DOHH2 (cell line): Measurements from ENCODE around the gene ROBO2.

Experiments
- H3F3A ChIP-seq: fragments of 200-600 bp; sonication (generic), shearing (Covaris generic); 2 replicates; pipeline ENCODE4 v1.6.0; 2016; ENCODE audit warnings: antibody characterized with exemption, mild to moderate bottlenecking; ENCODE audit not compliant: control insufficient read depth, insufficient read depth
- H3K27ac ChIP-seq: fragments of 200-600 bp; sonication (generic); 2 replicates; pipeline ENCODE4 v1.5.1; 2014; ENCODE audit warnings: low read depth, mild to moderate bottlenecking, low read length, moderate library complexity
- H3K27me3 ChIP-seq: fragments of 200-600 bp; sonication (generic); 2 replicates; pipeline ENCODE4 v1.6.1; 2014; ENCODE audit warnings: mild to moderate bottlenecking, low read length, mixed read lengths; ENCODE audit not compliant: control insufficient read depth
- H3K36me3 ChIP-seq: fragments of 200-600 bp; sonication (generic); 2 replicates; pipeline ENCODE4 v1.6.1; 2014; ENCODE audit warnings: mild to moderate bottlenecking, low read length, moderate library complexity, mixed read lengths; ENCODE audit not compliant: control insufficient read depth
- H3K4me1 ChIP-seq: fragments of 200-600 bp; sonication (generic); 2 replicates; pipeline ENCODE4 v1.6.1; 2014; ENCODE audit warnings: mild to moderate bottlenecking, low read length, mixed read lengths; ENCODE audit not compliant: control insufficient read depth
- H3K4me2 ChIP-seq: fragments of 200-600 bp; sonication (generic); 2 replicates; pipeline ENCODE4 v1.6.0; 2014; ENCODE audit warnings: mild to moderate bottlenecking, low read length, moderate library complexity
- H3K4me3 ChIP-seq: fragments of 200-600 bp; sonication (generic); 2 replicates; pipeline ENCODE4 v1.5.1; 2014; ENCODE audit warnings: mild to moderate bottlenecking, low read length, mixed read lengths
- H3K79me2 ChIP-seq: fragments of 200-600 bp; sonication (generic); 2 replicates; pipeline ENCODE4 v1.6.1; 2014; ENCODE audit warnings: mild to moderate bottlenecking, low read length, mixed read lengths; ENCODE audit not compliant: control insufficient read depth
- H3K9me2 ChIP-seq: fragments of 200-600 bp; sonication (generic); replicated peaks from 2 replicates; pipeline ENCODE4 v1.6.1; 2014; ENCODE audit warnings: mild to moderate bottlenecking, low read length, mixed read lengths; ENCODE audit not compliant: control insufficient read depth
- H3K9me3 ChIP-seq: fragments of 200-600 bp; sonication (generic); 2 replicates; pipeline ENCODE4 v1.6.1; 2014; ENCODE audit warnings: antibody characterized with exemption, low read length, mixed read lengths; ENCODE audit not compliant: control insufficient read depth, insufficient read depth
- H4K20me1 ChIP-seq: fragments of 200-600 bp; sonication (generic); 2 replicates; pipeline ENCODE4 v1.6.0; 2014; ENCODE audit warnings: low read depth, mild to moderate bottlenecking, antibody characterized with exemption, low read length, moderate library complexity; ENCODE audit not compliant: control insufficient read depth, insufficient read depth
- EZH2phosphoT487 ChIP-seq: fragments of 200-600 bp; sonication (generic); IDR thresholded peaks from 2 replicates; pipeline ENCODE4 v1.6.1; 2017; ENCODE audit warnings: borderline replicate concordance, mild to moderate bottlenecking, antibody characterized with exemption, low read length, moderate library complexity, mixed read lengths
- TF ChIP-seq, protein P1 (sequence below): fragments of 200-600 bp; sonication (generic); IDR thresholded peaks from one replicate; pipeline ENCODE4 v1.5.1; 2014; ENCODE audit warnings: antibody characterized with exemption, mild to moderate bottlenecking, low read depth, low read length; ENCODE audit not compliant: poor library complexity, severe bottlenecking

ROBO2 gene, protein sequence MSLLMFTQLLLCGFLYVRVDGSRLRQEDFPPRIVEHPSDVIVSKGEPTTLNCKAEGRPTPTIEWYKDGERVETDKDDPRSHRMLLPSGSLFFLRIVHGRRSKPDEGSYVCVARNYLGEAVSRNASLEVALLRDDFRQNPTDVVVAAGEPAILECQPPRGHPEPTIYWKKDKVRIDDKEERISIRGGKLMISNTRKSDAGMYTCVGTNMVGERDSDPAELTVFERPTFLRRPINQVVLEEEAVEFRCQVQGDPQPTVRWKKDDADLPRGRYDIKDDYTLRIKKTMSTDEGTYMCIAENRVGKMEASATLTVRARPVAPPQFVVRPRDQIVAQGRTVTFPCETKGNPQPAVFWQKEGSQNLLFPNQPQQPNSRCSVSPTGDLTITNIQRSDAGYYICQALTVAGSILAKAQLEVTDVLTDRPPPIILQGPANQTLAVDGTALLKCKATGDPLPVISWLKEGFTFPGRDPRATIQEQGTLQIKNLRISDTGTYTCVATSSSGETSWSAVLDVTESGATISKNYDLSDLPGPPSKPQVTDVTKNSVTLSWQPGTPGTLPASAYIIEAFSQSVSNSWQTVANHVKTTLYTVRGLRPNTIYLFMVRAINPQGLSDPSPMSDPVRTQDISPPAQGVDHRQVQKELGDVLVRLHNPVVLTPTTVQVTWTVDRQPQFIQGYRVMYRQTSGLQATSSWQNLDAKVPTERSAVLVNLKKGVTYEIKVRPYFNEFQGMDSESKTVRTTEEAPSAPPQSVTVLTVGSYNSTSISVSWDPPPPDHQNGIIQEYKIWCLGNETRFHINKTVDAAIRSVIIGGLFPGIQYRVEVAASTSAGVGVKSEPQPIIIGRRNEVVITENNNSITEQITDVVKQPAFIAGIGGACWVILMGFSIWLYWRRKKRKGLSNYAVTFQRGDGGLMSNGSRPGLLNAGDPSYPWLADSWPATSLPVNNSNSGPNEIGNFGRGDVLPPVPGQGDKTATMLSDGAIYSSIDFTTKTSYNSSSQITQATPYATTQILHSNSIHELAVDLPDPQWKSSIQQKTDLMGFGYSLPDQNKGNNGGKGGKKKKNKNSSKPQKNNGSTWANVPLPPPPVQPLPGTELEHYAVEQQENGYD (N-terminal part only)

DNA sequence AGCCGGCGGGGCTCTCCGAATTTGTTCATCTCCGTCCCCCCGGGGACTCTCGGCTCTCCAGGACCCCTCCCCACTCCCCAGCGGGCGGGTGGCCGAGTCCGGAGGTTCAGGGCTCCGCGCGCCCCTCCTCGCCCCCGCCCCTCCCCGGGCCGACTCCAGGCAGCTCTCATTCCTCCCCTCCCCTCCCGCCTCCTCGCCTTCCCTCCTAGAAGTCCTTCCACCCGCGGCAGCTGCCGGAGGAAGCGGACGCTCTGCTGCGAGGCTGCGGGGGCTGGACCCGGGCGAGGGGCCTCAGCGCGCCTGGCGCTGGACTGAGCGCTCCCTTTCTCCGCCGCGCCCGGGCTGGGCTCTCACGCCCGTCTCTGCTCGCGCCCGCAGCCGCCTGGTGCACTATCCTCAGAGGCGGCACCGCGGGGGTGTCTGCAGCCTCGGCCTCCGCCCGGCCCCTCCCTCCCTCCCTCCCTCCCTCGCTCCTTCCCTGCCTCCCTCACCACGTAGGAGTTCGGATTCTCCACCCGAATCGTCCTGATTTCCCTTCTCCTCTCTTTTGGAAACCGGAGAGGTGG lies at the start of gene ROBO2:
Gene ROBO2 (plus strand): TSS at position 494 of the 566 bp plus-strand sequence. CDS start 687 bp downstream, outside the sequence.
- H3K79me2 ChIP-seq = no peaks in the 10 kb centered on the region
- no peak within 1 kb of the TSS for H3K27ac ChIP-seq
- no peak for TF ChIP-seq EZH2phosphoT487
- TF ChIP-seq, protein P1, sequence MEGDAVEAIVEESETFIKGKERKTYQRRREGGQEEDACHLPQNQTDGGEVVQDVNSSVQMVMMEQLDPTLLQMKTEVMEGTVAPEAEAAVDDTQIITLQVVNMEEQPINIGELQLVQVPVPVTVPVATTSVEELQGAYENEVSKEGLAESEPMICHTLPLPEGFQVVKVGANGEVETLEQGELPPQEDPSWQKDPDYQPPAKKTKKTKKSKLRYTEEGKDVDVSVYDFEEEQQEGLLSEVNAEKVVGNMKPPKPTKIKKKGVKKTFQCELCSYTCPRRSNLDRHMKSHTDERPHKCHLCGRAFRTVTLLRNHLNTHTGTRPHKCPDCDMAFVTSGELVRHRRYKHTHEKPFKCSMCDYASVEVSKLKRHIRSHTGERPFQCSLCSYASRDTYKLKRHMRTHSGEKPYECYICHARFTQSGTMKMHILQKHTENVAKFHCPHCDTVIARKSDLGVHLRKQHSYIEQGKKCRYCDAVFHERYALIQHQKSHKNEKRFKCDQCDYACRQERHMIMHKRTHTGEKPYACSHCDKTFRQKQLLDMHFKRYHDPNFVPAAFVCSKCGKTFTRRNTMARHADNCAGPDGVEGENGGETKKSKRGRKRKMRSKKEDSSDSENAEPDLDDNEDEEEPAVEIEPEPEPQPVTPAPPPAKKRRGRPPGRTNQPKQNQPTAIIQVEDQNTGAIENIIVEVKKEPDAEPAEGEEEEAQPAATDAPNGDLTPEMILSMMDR = no peak
- H3K36me3 ChIP-seq = no peaks in the 10 kb centered on the region
- H3K9me3 ChIP-seq = no peaks in the 10 kb centered on the region
- no peaks in the 10 kb centered on the region for H4K20me1 ChIP-seq
- H3K4me1 ChIP-seq = no peaks in the 10 kb centered on the region
- no peak within 1 kb of the TSS for H3K4me2 ChIP-seq
- no peak within 1 kb of the TSS for H3K4me3 ChIP-seq
- H3K27me3 ChIP-seq = no peaks in the 10 kb centered on the region
- H3F3A ChIP-seq = no peaks in the 10 kb centered on the region
- no peaks in the 10 kb centered on the region for H3K9me2 ChIP-seq

DNA sequence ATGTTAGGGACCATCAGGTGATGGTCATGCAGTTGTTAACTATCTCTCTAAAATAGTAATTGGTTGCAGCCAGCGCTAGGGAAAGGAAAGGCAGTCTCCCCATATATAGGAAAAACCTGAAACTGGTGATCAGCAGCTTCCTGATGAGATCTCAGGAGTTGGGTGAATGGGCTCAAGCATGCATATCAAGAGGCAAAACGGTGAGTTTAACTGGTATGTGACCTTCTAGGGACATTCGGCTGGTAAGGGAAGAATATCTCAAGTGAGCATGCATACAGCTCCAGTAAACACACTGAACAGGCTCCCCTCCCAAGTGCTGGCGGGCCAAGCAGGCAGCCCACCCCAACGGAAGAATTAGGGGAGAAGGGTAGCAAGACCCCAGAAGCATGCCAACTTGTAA lies 49.3 kb upstream of the ROBO2 start:
- TF ChIP-seq, protein P1 = no peak
- no peak for TF ChIP-seq EZH2phosphoT487
- H3K9me3 ChIP-seq = no peaks in the 10 kb centered on the region
- H3K9me2 ChIP-seq = no peaks in the 10 kb centered on the region
- H3K27ac ChIP-seq = no peak overlapping the region
- H3K79me2 ChIP-seq = no peaks in the 10 kb centered on the region
- H3K36me3 ChIP-seq = no peaks in the 10 kb centered on the region
- no peaks in the 10 kb centered on the region for H3F3A ChIP-seq
- no peaks in the 10 kb centered on the region for H3K27me3 ChIP-seq
- H3K4me1 ChIP-seq = no peaks in the 10 kb centered on the region
- H3K4me3 ChIP-seq = no peak overlapping the region
- H3K4me2 ChIP-seq = no peak overlapping the region
- H4K20me1 ChIP-seq = no peaks in the 10 kb centered on the region

DNA sequence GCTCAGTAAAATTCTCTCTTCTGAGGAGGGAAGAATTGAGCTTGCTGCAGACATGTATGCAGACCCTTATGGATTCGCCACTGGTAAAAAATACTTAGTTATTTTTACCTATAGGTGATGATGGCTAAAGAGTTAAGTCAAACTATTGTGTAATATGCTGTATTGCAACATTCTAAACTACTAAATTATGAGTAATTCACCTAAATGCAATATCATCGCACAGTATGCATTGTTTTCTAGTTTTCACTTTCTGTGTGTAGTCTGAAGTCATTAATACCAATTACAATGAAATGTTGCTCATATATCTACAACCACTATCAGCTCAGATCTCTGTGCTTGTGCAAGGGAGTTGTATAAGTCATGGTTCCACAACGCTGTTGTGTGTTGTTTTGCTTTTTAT lies 48.7 kb upstream of the ROBO2 start:
- H3F3A ChIP-seq = no peaks in the 10 kb centered on the region
- H3K79me2 ChIP-seq = no peaks in the 10 kb centered on the region
- H3K9me3 ChIP-seq = no peaks in the 10 kb centered on the region
- H3K9me2 ChIP-seq = no peaks in the 10 kb centered on the region
- H3K4me1 ChIP-seq = no peaks in the 10 kb centered on the region
- TF ChIP-seq, protein P1 = no peak
- no peak for TF ChIP-seq EZH2phosphoT487
- H3K36me3 ChIP-seq = no peaks in the 10 kb centered on the region
- H3K4me3 ChIP-seq = no peak overlapping the region
- H4K20me1 ChIP-seq = no peaks in the 10 kb centered on the region
- no peak overlapping the region for H3K4me2 ChIP-seq
- no peak overlapping the region for H3K27ac ChIP-seq
- H3K27me3 ChIP-seq = no peaks in the 10 kb centered on the region
